Neural cell (in vitro differentiated cells): ENCODE data around the gene CNTNAP2.

ENCODE experiments used
- CTCF ChIP-seq: fragments of 450-650 bp; IDR thresholded peaks from 2 replicates; pipeline ENCODE4 v1.5.1; 2014; ENCODE audit warnings: antibody characterized with exemption, mild to moderate bottlenecking, moderate library complexity; ENCODE audit not compliant: poor library complexity, severe bottlenecking
- EP300 ChIP-seq: fragments of 450-650 bp; conservative IDR thresholded peaks from 2 replicates; pipeline ENCODE4 v1.6.1; 2014; ENCODE audit warnings: antibody characterized with exemption, mild to moderate bottlenecking, moderate library complexity; ENCODE audit not compliant: poor library complexity, severe bottlenecking
- EZH2 ChIP-seq: fragments of 200-600, 300-800 bp; shearing (Covaris generic), sonication (generic); IDR thresholded peaks from 2 replicates; pipeline ENCODE4 v1.6.1; 2014; ENCODE audit warnings: antibody characterized with exemption, low read length, borderline replicate concordance, mild to moderate bottlenecking; ENCODE audit not compliant: insufficient read depth, poor library complexity, severe bottlenecking
- MXI1 ChIP-seq: fragments of 450-650 bp; conservative IDR thresholded peaks from 2 replicates; pipeline ENCODE4 v1.6.1; 2014; ENCODE audit warnings: antibody characterized with exemption, mild to moderate bottlenecking; ENCODE audit not compliant: poor library complexity, severe bottlenecking
- POLR2AphosphoS5 ChIP-seq: IDR thresholded peaks from 2 replicates; pipeline ENCODE4 v1.6.1; 2012
- RAD21 ChIP-seq: fragments of 450-650 bp; conservative IDR thresholded peaks from 2 replicates; pipeline ENCODE4 v1.6.1; 2014; ENCODE audit warnings: antibody characterized with exemption, mild to moderate bottlenecking, moderate library complexity
- SMC3 ChIP-seq: fragments of 450-650 bp; conservative IDR thresholded peaks from 2 replicates; pipeline ENCODE4 v1.6.1; 2014; ENCODE audit warnings: antibody characterized with exemption, mild to moderate bottlenecking, moderate library complexity; ENCODE audit not compliant: poor library complexity
- TAF1 ChIP-seq: IDR thresholded peaks from 2 replicates; pipeline ENCODE4 v1.6.1; 2012; ENCODE audit warnings: low read depth
- TF ChIP-seq, protein P1 (sequence below): IDR thresholded peaks from 2 replicates; pipeline ENCODE4 v1.6.1; 2012; ENCODE audit warnings: borderline replicate concordance

GRCh38 chr7:147681530-147681929, 1564.9 kb downstream of the CNTNAP2 start:
- TF ChIP-seq EZH2 (no peak), CTCF (no peak), POLR2AphosphoS5 (no peak), MXI1 (no peak), TAF1 (no peak), EP300 (no peak), RAD21 (no peak), SMC3 (no peak)
- TF ChIP-seq, protein P1, sequence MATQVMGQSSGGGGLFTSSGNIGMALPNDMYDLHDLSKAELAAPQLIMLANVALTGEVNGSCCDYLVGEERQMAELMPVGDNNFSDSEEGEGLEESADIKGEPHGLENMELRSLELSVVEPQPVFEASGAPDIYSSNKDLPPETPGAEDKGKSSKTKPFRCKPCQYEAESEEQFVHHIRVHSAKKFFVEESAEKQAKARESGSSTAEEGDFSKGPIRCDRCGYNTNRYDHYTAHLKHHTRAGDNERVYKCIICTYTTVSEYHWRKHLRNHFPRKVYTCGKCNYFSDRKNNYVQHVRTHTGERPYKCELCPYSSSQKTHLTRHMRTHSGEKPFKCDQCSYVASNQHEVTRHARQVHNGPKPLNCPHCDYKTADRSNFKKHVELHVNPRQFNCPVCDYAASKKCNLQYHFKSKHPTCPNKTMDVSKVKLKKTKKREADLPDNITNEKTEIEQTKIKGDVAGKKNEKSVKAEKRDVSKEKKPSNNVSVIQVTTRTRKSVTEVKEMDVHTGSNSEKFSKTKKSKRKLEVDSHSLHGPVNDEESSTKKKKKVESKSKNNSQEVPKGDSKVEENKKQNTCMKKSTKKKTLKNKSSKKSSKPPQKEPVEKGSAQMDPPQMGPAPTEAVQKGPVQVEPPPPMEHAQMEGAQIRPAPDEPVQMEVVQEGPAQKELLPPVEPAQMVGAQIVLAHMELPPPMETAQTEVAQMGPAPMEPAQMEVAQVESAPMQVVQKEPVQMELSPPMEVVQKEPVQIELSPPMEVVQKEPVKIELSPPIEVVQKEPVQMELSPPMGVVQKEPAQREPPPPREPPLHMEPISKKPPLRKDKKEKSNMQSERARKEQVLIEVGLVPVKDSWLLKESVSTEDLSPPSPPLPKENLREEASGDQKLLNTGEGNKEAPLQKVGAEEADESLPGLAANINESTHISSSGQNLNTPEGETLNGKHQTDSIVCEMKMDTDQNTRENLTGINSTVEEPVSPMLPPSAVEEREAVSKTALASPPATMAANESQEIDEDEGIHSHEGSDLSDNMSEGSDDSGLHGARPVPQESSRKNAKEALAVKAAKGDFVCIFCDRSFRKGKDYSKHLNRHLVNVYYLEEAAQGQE, result no peak
